ENCODE measurements around the gene FAM174B.

DNA sequence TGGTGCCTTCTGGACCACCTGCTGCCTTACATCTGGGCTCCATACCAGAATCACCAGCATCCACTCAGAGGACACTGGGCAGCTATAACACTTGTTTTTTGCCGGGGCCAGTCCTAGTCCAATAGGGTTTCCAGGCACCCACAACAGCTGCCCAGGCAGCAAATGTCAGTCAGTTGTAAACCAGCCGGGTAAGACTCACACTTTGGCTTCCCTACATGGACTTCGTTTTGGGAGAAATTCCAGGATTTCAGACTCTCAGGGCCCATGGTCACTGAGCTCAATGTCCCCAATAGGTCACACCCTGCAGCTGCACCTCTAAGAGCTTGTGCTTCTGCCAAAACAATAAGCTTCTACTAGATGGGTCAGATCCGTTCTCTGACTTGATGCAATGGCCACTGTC is 83.8 kb downstream of the FAM174B start:
- TF ChIP-seq, protein P1, sequence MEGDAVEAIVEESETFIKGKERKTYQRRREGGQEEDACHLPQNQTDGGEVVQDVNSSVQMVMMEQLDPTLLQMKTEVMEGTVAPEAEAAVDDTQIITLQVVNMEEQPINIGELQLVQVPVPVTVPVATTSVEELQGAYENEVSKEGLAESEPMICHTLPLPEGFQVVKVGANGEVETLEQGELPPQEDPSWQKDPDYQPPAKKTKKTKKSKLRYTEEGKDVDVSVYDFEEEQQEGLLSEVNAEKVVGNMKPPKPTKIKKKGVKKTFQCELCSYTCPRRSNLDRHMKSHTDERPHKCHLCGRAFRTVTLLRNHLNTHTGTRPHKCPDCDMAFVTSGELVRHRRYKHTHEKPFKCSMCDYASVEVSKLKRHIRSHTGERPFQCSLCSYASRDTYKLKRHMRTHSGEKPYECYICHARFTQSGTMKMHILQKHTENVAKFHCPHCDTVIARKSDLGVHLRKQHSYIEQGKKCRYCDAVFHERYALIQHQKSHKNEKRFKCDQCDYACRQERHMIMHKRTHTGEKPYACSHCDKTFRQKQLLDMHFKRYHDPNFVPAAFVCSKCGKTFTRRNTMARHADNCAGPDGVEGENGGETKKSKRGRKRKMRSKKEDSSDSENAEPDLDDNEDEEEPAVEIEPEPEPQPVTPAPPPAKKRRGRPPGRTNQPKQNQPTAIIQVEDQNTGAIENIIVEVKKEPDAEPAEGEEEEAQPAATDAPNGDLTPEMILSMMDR (conservative IDR thresholded peaks at IDR 0.05; ENCODE audit: low read depth in 2 of 2), result no peak
- TF ChIP-seq POLR2AphosphoS5 (IDR thresholded peaks at IDR 0.05; ENCODE audit: low read depth), result no peak
- TF ChIP-seq, protein P2, sequence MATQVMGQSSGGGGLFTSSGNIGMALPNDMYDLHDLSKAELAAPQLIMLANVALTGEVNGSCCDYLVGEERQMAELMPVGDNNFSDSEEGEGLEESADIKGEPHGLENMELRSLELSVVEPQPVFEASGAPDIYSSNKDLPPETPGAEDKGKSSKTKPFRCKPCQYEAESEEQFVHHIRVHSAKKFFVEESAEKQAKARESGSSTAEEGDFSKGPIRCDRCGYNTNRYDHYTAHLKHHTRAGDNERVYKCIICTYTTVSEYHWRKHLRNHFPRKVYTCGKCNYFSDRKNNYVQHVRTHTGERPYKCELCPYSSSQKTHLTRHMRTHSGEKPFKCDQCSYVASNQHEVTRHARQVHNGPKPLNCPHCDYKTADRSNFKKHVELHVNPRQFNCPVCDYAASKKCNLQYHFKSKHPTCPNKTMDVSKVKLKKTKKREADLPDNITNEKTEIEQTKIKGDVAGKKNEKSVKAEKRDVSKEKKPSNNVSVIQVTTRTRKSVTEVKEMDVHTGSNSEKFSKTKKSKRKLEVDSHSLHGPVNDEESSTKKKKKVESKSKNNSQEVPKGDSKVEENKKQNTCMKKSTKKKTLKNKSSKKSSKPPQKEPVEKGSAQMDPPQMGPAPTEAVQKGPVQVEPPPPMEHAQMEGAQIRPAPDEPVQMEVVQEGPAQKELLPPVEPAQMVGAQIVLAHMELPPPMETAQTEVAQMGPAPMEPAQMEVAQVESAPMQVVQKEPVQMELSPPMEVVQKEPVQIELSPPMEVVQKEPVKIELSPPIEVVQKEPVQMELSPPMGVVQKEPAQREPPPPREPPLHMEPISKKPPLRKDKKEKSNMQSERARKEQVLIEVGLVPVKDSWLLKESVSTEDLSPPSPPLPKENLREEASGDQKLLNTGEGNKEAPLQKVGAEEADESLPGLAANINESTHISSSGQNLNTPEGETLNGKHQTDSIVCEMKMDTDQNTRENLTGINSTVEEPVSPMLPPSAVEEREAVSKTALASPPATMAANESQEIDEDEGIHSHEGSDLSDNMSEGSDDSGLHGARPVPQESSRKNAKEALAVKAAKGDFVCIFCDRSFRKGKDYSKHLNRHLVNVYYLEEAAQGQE (IDR thresholded peaks at IDR 0.05; ENCODE audit: unreplicated experiment), result no peak
- TF ChIP-seq JUNB (IDR thresholded peaks at IDR 0.05; ENCODE audit: unreplicated experiment), result no peak

Measured in GM23338 (cell line).